KOPT-K1 (cell line): ENCODE measurements around the gene FUT7.
"Not testable (repeated sequence)": the region's sequence is repeated elsewhere in the genome, so short reads cannot be mapped to it uniquely, and the experiment has no call there.

Experiments used
- H3K27ac ChIP-seq: fragments of 200-600 bp; sonication (generic); 2 replicates; pipeline ENCODE4 v1.5.1; 2016; ENCODE audit warnings: antibody characterized with exemption, mild to moderate bottlenecking, low read depth, low read length; ENCODE audit not compliant: poor library complexity, severe bottlenecking
- H3K36me3 ChIP-seq: fragments of 200-600 bp; sonication (generic); 2 replicates; pipeline ENCODE4 v1.5.1; 2017; ENCODE audit warnings: antibody characterized with exemption, mild to moderate bottlenecking, low read length, moderate library complexity; ENCODE audit not compliant: insufficient read depth
- H3K9me3 ChIP-seq: fragments of 200-600 bp; sonication (generic); 2 replicates; pipeline ENCODE4 v1.5.1; 2017; ENCODE audit warnings: antibody characterized with exemption, low read length, mild to moderate bottlenecking; ENCODE audit not compliant: insufficient read depth, poor library complexity, severe bottlenecking

The FUT7 gene

DNA sequence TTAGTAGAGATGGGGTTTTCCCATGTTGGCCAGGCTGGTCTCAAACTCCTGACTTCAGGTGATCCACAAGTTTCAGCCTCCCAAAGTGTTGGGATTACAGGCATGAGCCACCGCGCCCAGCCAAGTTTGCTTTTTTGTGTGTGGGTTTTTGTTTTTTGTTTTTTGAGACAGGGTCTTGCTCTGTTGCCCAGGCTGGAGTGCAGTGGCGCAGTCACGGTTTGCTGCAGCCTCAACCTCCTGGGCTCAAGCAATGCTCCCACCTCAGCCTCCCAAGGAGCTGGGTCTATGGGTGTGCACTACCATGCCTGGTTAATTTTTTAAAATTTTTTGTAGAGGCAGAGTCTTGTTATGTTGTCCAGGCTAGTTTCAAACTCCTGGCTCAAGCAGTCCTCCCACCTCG lies 1.6 kb upstream of the FUT7 start:
- not testable (repeated sequence) for H3K9me3 ChIP-seq, H3K27ac ChIP-seq, H3K36me3 ChIP-seq

- Histone ChIP-seq H3K9me3 (no peaks in the 10 kb centered on the region), H3K27ac (no peak overlapping the region), H3K36me3 (no peaks in the 10 kb centered on the region)
Measured at GRCh38 chr9:137032858-137033257, 970 bp upstream of the FUT7 start.

DNA sequence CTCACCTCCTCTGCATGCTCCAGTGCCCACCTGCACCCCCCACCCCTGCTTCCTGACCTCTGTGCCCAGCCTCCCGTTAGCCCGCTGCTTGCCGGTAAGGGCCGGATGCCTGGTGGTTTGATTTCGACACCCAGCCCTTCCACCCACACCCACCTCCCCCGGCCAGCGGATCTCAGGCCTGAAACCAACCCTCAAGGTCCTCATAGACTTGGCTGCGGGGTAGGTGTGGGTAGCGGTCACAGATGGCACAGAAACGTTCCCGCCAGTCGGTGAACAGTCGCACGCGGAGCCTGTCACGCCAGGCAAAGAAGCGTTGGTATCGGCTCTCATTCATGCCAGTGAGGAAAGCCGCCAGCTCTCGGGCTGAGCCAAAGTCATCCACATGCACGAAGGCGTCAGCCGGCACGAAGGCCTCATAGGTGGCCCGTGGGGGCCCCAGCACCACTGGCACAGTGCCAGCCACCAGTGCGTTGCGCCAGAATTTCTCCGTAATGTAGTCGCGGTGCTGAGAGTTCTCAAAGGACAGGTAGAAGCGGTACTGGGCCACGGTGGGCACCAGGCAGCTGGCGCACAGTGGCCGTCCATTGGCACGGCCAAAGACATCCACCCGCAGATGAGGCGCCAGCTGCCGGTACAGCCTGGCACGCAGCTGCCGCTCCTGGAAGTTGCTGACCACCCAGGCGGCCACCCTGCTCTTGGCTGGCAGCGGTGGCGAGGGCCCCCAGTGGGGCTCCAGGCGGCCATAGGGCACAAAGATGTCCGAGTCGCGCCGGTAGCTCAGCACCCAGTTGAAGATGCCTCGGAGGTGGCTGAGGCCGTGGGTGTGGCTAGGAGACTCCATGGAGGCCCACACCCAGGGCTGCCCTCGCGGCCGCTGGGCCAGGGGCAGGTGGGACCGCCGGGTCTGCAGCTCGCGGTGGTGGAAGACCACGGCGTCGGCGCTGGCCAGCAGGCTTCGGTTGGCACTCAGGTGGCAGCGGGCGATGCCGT lies 1.1 kb downstream of the FUT7 start:
- Histone ChIP-seq H3K9me3 (no peaks in the 10 kb centered on the region), H3K27ac (no peak overlapping the region), H3K36me3 (no peaks in the 10 kb centered on the region)

DNA sequence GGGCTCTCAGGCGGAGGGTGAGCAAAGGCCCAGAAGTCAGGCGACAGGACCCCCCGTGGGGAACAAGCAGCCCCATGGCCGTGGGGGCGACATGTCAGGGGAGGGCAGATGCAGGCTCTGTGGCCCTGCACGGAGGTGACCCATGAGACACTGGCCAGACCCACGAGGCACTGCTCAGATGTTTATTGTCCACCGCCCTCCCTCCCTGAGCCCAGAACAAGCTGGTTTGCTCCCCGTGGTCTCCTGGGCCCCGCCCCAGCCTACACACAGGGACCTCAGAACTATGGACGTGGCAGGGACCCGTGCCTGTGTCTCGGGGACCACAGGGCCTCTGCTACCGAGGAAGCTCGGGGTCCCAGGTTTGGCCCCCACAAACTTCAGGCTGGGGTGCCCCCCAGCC lies 1.9 kb downstream of the FUT7 start:
- Histone ChIP-seq H3K27ac (no peak overlapping the region), H3K36me3 (no peaks in the 10 kb centered on the region), H3K9me3 (no peaks in the 10 kb centered on the region)

GRCh38 chr9:137029058-137029936 lies 2.6 kb downstream of the FUT7 start:
- H3K9me3 ChIP-seq = no peaks in the 10 kb centered on the region
- H3K27ac ChIP-seq = no peak overlapping the region
- H3K36me3 ChIP-seq = no peaks in the 10 kb centered on the region

- Histone ChIP-seq H3K36me3 (no peaks in the 10 kb centered on the region), H3K9me3 (no peaks in the 10 kb centered on the region), H3K27ac (no peak overlapping the region)
Measured at GRCh38 chr9:137028263-137029057, 3.4 kb downstream of the FUT7 start.

DNA sequence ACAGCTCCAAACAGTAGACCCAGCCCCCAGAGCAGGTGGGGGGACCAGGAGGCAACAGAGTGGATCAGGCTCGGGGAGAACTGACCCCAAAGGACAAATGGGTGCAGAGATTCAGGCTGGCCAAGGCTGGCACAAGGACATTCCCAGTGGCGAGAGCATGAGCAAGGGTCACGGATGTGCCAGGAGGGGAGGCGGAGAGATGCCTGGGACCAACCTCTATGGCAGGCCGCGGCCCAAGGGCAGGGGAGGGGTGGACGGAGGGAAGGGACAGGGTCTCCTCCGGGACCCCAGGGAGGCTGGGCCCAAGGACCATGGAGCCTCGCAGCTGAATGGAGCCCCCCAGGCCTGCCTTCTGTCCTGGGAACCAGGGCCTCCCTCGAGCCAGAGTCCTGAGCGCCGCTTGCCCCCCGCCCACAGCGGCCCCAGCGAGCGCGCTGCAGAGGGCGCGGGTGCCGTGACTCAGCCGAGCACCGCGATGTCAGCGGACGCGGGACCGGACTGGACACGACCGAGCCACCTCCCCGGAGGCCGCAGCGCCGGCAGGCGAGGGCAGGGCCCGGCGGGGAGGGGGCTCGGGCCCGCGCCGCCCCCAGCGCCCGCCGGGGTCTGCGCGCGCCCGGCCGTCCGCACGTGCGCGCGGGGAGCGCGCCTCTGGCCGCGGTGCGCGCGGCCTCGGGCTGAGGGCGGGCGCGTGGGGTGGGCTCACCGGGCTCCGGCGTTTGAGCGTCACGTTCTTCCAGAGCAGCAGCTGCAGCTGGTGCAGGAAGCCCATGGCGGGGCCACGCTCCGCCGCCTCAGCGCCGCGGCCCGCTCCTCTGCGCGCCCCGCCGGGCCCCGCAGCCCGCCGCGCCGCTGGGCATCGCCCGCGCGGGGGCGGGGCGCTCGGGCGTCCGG lies 4.3 kb downstream of the FUT7 start, which contains the start of gene ABCA2:
ABCA2 (minus strand) TSS at position 869 of the 894 bp plus-strand sequence; CDS start at position 772, 97 bp downstream.
- Histone ChIP-seq H3K27ac (no peak within 1 kb of the TSS), H3K9me3 (no peaks in the 10 kb centered on the region), H3K36me3 (no peaks in the 10 kb centered on the region)

GRCh38 chr9:137026828-137027227 lies 5.1 kb downstream of the FUT7 start:
- Histone ChIP-seq H3K9me3 (no peaks in the 10 kb centered on the region), H3K36me3 (no peaks in the 10 kb centered on the region), H3K27ac (no peak overlapping the region)

DNA sequence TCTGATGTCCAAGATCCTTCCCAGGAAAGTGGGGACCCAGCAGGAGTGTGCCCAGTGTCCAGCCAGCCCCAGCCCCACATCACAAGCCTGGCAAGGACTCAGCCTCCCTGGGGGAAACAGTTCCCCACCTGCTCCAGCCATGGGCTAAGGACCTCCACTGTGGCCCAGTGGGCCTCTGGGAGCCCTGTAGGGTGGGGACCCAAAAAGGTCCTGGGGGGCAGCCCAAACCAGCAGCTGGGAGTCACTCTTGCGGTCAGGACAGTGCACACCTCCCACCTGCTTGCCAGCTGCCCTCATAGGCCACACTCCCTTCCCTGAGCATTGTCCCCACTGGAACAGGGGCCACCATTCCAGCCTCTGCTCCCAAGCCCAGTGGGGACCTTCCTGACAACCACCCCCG lies 5.5 kb downstream of the FUT7 start:
- Histone ChIP-seq H3K9me3 (no peaks in the 10 kb centered on the region), H3K27ac (no peak overlapping the region), H3K36me3 (no peaks in the 10 kb centered on the region)

- no peaks in the 10 kb centered on the region for H3K36me3 ChIP-seq
- no peaks in the 10 kb centered on the region for H3K9me3 ChIP-seq
- H3K27ac ChIP-seq = no peak overlapping the region
Measured at GRCh38 chr9:137025517-137025966, 6.3 kb downstream of the FUT7 start.

DNA sequence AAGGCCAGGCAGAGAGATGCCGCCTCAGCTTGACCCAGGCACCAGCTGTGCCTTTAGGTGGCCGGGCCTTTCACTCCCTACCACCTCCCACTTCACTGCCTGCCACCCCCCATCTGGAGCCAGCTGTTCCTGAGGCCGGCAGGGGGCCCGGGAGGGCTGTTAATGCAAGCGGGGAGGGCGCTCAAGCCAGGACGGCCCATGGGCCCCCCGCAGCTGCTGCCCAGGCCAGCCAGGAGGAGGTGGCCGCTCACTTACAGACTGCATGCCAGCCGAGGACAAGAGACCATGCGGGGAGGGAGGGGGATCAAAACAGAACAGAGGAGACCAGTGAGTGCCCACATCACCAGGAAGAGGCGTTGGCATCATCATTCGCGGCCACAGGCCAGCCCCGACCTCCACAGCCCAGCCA lies 8.3 kb downstream of the FUT7 start:
- H3K9me3 ChIP-seq = no peaks in the 10 kb centered on the region
- no peaks in the 10 kb centered on the region for H3K36me3 ChIP-seq
- no peak overlapping the region for H3K27ac ChIP-seq

GRCh38 chr9:137023157-137023556 lies 8.7 kb downstream of the FUT7 start:
- H3K27ac ChIP-seq = no peak overlapping the region
- H3K9me3 ChIP-seq = no peaks in the 10 kb centered on the region
- H3K36me3 ChIP-seq = no peaks in the 10 kb centered on the region

- Histone ChIP-seq H3K27ac (no peak overlapping the region), H3K36me3 (no peaks in the 10 kb centered on the region), H3K9me3 (no peaks in the 10 kb centered on the region)
Measured at GRCh38 chr9:137022662-137023008, 9.3 kb downstream of the FUT7 start.
